ENCODE measurements around the gene SH2D3C. TPM values are rescaled to one million over a fixed set of nuclear protein-coding genes. Genes with fewer than 3 reads are reported as not detected.

Gene SH2D3C
- polyA plus RNA-seq, 2 of the 4 experiments (the other 2 are of a cell fraction) = 0.06 TPM

GRCh38 chr9:127814619-127815511 is 36.4 kb upstream of the SH2D3C start (continued):
- no peak for TF ChIP-seq PHF8 (IDR thresholded peaks at IDR 0.05; ENCODE audit: borderline replicate concordance, low read depth)
- TF ChIP-seq MAFK (IDR thresholded peaks at IDR 0.05; ENCODE audit: partially characterized antibody) = no peak
- TF ChIP-seq ATOH8 (CRISPR knock-in tag; IDR thresholded peaks at IDR 0.05; ENCODE audit: low read depth) = no peak
- no peak for TF ChIP-seq BHLHE40 (IDR thresholded peaks at IDR 0.05; ENCODE audit: low read depth, low read length)
- no peak for TF ChIP-seq POLR2AphosphoS2 (conservative IDR thresholded peaks at IDR 0.05; ENCODE audit: low read length)
- no peak for TF ChIP-seq KDM5A (IDR thresholded peaks at IDR 0.05)
- TF ChIP-seq KDM1A (IDR thresholded peaks at IDR 0.05; ENCODE audit: low read depth) = no peak
- TF ChIP-seq HMGXB4 (CRISPR knock-in tag; IDR thresholded peaks at IDR 0.05; ENCODE audit: borderline replicate concordance) = no peak
- no peak for TF ChIP-seq TP53 (CRISPR knock-in tag; IDR thresholded peaks at IDR 0.05)
- no peak for TF ChIP-seq HOXB13 (CRISPR knock-in tag; IDR thresholded peaks at IDR 0.05; ENCODE audit: low read depth)

- ChIA-PET CTCF (interaction anchor here (0.9 to 1.0 kb wide), 2 partner anchors 12 to 28 kb away, joined by 4 to 5 read pairs; partner anchors contain the start of gene CDK9), POLR2A (no interaction called here)
- TF ChIP-seq HDAC2 (IDR thresholded peaks at IDR 0.05) (no peak), CEBPB (IDR thresholded peaks at IDR 0.05) (no peak), ZNF302 (CRISPR knock-in tag; IDR thresholded peaks at IDR 0.05) (no peak), NR3C1 (IDR thresholded peaks at IDR 0.05) (no peak), PHF8 (IDR thresholded peaks at IDR 0.05; ENCODE audit: borderline replicate concordance, low read depth) (no peak)
- ATAC-seq (no peak), DNase-seq (ENCODE audit: low read depth in 1 of 2, low spot score in 1 of 2) (no peak), FAIRE-seq (no peak)
- H3K4me1 ChIP-seq = peaks cover 11% of the 10 kb centered on the region; the same call in 2 of the 3 replicates
- H3K4me3 ChIP-seq = no peak overlapping the region
- no peak overlapping the region for H3K27ac ChIP-seq
- no peak overlapping the region for H3K4me2 ChIP-seq
- 85% methylated on average over 6 of the region's 9 CpGs for WGBS (ENCODE audit: missing lambda C conversion rate)
- H3K9me3 ChIP-seq = no peaks in the 10 kb centered on the region
These were observed 35.3 kb upstream of the SH2D3C start for GRCh38 chr9:127813686-127814226.

- FAIRE-seq = no peak
- WGBS (ENCODE audit: missing lambda C conversion rate) = 92% methylated on average over 13 of the region's 19 CpGs
- Histone ChIP-seq H3K9me3 (no peaks in the 10 kb centered on the region), H3K4me3 (no peak overlapping the region), H3K4me1 (peaks cover 11% of the 10 kb centered on the region; the same call in 2 of the 3 replicates), H3K4me2 (no peak overlapping the region), H3K27ac (no peak overlapping the region)
- CTCF ChIA-PET = interaction anchor here (0.9 to 1.2 kb wide), 4 partner anchors 11 to 78 kb away, joined by 3 to 6 read pairs (median 4); partner anchors contain the start of genes CDK9 and TOR2A
- no peak for ATAC-seq
- no peak for DNase-seq (ENCODE audit: low read depth in 1 of 2, low spot score in 1 of 2)
- POLR2A ChIA-PET = no interaction called here
- TF ChIP-seq RNF2 (IDR thresholded peaks at IDR 0.05; ENCODE audit: borderline replicate concordance, low read depth) = no peak
- no peak for TF ChIP-seq ATOH8 (CRISPR knock-in tag; IDR thresholded peaks at IDR 0.05; ENCODE audit: low read depth)
- no peak for TF ChIP-seq SMC3 (IDR thresholded peaks at IDR 0.05)
- no peak for TF ChIP-seq HDAC2 (IDR thresholded peaks at IDR 0.05)
- TF ChIP-seq RFX5 (IDR thresholded peaks at IDR 0.05) = no peak
- no peak for TF ChIP-seq CTCF (IDR thresholded peaks at IDR 0.05)
- no peak for TF ChIP-seq ZSCAN20 (CRISPR knock-in tag; IDR thresholded peaks at IDR 0.05)
- TF ChIP-seq FOXS1 (CRISPR knock-in tag; IDR thresholded peaks at IDR 0.05) = no peak
- no peak for TF ChIP-seq JUNB (IDR thresholded peaks at IDR 0.05)
- TF ChIP-seq RARB (CRISPR knock-in tag; IDR thresholded peaks at IDR 0.05) = no peak
- TF ChIP-seq MAFK (IDR thresholded peaks at IDR 0.05; ENCODE audit: partially characterized antibody) = no peak
- TF ChIP-seq HEYL (CRISPR knock-in tag; IDR thresholded peaks at IDR 0.05) = no peak
- no peak for TF ChIP-seq E2F6 (IDR thresholded peaks at IDR 0.05; ENCODE audit: borderline replicate concordance, low read depth)
- no peak for TF ChIP-seq EHMT2 (IDR thresholded peaks at IDR 0.05; ENCODE audit: low read depth)
- TF ChIP-seq EHF (CRISPR knock-in tag; IDR thresholded peaks at IDR 0.05) = no peak
- TF ChIP-seq NPAS2 (CRISPR knock-in tag; IDR thresholded peaks at IDR 0.05; ENCODE audit: borderline replicate concordance) = no peak
These were observed 34.6 kb upstream of the SH2D3C start for GRCh38 chr9:127812936-127813675.

All from A549 (cell line).